Measurements from ENCODE around the gene SIAH2. TPM values are rescaled to one million over a fixed set of nuclear protein-coding genes. Genes with fewer than 3 reads are reported as not detected.

Gene SIAH2
- total RNA-seq, 1 donor from 2014 or later = 16.5 TPM

Other genes starting within 250 kb of the SIAH2 start
- gene SERP1, start 216.7 kb downstream of the SIAH2 start, total RNA-seq = 54.8 TPM
- gene EIF2A, start 216.4 kb downstream of the SIAH2 start, total RNA-seq = 186 TPM
- 50.6 TPM for gene SELENOT, start 159.8 kb downstream of the SIAH2 start, total RNA-seq
- 0.25 TPM for gene ERICH6, start 59.2 kb downstream of the SIAH2 start, total RNA-seq
- not detected for gene MINDY4B, start 142.3 kb upstream of the SIAH2 start, total RNA-seq
- gene CLRN1, start 209.6 kb upstream of the SIAH2 start, total RNA-seq = not detected

Measured in temporal lobe (tissue), 1 donor.